ENCODE data around the gene CR1.
"Not testable (repeated sequence)": the region's sequence is repeated elsewhere in the genome, so short reads cannot be mapped to it uniquely, and the experiment has no call there.

Gene CR1

GRCh38 chr1:207646944-207647579 lies 151.1 kb downstream of the CR1 start:
- no peak for DNase-seq

- DNase-seq = no peak
Observed at GRCh38 chr1:207647671-207648333, 151.8 kb downstream of the CR1 start.

- no peak for DNase-seq
Observed at GRCh38 chr1:207648334-207649209, 152.6 kb downstream of the CR1 start.

- DNase-seq = no peak
Observed at GRCh38 chr1:207649210-207649753, 153.3 kb downstream of the CR1 start.

GRCh38 chr1:207649865-207650580 lies 154.1 kb downstream of the CR1 start:
- no peak for DNase-seq

- no peak for DNase-seq
Observed at GRCh38 chr1:207651583-207651982, 155.6 kb downstream of the CR1 start.

- no peak for DNase-seq
Observed at GRCh38 chr1:207654320-207654719, 158.4 kb downstream of the CR1 start.

GRCh38 chr1:207658408-207658807 lies 162.5 kb downstream of the CR1 start:
- DNase-seq = no peak

- DNase-seq = no peak
Observed at GRCh38 chr1:207658904-207659485, 163.0 kb downstream of the CR1 start.

GRCh38 chr1:207659545-207660153 lies 163.7 kb downstream of the CR1 start:
- no peak for DNase-seq

GRCh38 chr1:207661420-207661819 lies 165.5 kb downstream of the CR1 start:
- not testable (repeated sequence) for DNase-seq

- DNase-seq = no peak
Observed at GRCh38 chr1:207666342-207666741, 170.4 kb downstream of the CR1 start.

GRCh38 chr1:207669528-207670009 lies 173.6 kb downstream of the CR1 start:
- DNase-seq = no peak

GRCh38 chr1:207670192-207670591 lies 174.2 kb downstream of the CR1 start:
- no peak for DNase-seq

- DNase-seq = no peak
Observed at GRCh38 chr1:207670997-207671396, 175.0 kb downstream of the CR1 start.

- no peak for DNase-seq
Observed at GRCh38 chr1:207672522-207673130, 176.7 kb downstream of the CR1 start.

- no peak for DNase-seq
Observed at GRCh38 chr1:207673399-207673798, 177.4 kb downstream of the CR1 start.

GRCh38 chr1:207676153-207676552 lies 180.2 kb downstream of the CR1 start:
- no peak for DNase-seq

- DNase-seq = not testable (repeated sequence)
Observed at GRCh38 chr1:207680590-207681388, 184.8 kb downstream of the CR1 start.

GRCh38 chr1:207682872-207683434 lies 187.0 kb downstream of the CR1 start:
- not testable (repeated sequence) for DNase-seq
